HepG2 (cell line): ENCODE results near the gene SKIDA1. TPM values are rescaled to one million over a fixed set of nuclear protein-coding genes. Genes with fewer than 3 reads are reported as not detected.

Experiments used
- ARNTL ChIP-seq: sonication (generic); formaldehyde crosslinking; IDR thresholded peaks from 2 replicates; pipeline ENCODE4 v1.4.0; 2020; ENCODE audit warnings: mild to moderate bottlenecking, missing genetic modification reagents
- ATF2 ChIP-seq: sonication (generic); formaldehyde crosslinking; IDR thresholded peaks from 2 replicates; pipeline ENCODE4 v1.4.0; 2020; ENCODE audit warnings: missing genetic modification reagents
- ATF7-NPFF ChIP-seq: sonication (generic); formaldehyde crosslinking; IDR thresholded peaks from 2 replicates; pipeline ENCODE4 v1.8.1; 2023; ENCODE audit warnings: mild to moderate bottlenecking, low read depth, missing genetic modification reagents, moderate library complexity
- CBFB ChIP-seq: sonication (generic); formaldehyde crosslinking; IDR thresholded peaks from 2 replicates; pipeline ENCODE4 v1.4.0; 2020; ENCODE audit warnings: missing genetic modification reagents
- CREBL2 ChIP-seq: sonication (generic); formaldehyde crosslinking; IDR thresholded peaks from 2 replicates; pipeline ENCODE4 v1.8.1; 2023; ENCODE audit warnings: missing genetic modification reagents, mild to moderate bottlenecking, borderline replicate concordance
- DDIT3 ChIP-seq: sonication (generic); formaldehyde crosslinking; IDR thresholded peaks from 2 replicates; pipeline ENCODE4 v1.4.0; 2020; ENCODE audit warnings: mild to moderate bottlenecking, missing genetic modification reagents
- DPF2 ChIP-seq: sonication (generic); formaldehyde crosslinking; IDR thresholded peaks from 2 replicates; pipeline ENCODE4 v1.4.0; 2020; ENCODE audit warnings: mild to moderate bottlenecking, low read depth, missing genetic modification reagents, borderline replicate concordance
- FIP1L1 ChIP-seq: fragments of 200-400 bp; formaldehyde crosslinking; IDR thresholded peaks from 2 replicates; pipeline ENCODE4 v1.6.1; 2018; ENCODE audit warnings: low read depth, mild to moderate bottlenecking, low read length, moderate library complexity, borderline replicate concordance; ENCODE audit not compliant: insufficient read depth
- HDAC1 ChIP-seq: sonication (generic); formaldehyde crosslinking; IDR thresholded peaks from 2 replicates; pipeline ENCODE4 v1.5.1; 2020; ENCODE audit warnings: mild to moderate bottlenecking, missing genetic modification reagents
- HMG20A ChIP-seq: IDR thresholded peaks from 2 replicates; pipeline ENCODE4 v1.6.1; 2016; ENCODE audit warnings: borderline replicate concordance
- HNRNPH1 ChIP-seq: fragments of 200-400 bp; formaldehyde crosslinking; optimal IDR thresholded peaks from 2 replicates; pipeline ENCODE3; 2017; ENCODE audit warnings: mild to moderate bottlenecking, low read depth, low read length
- IKZF5 ChIP-seq: IDR thresholded peaks from 2 replicates; pipeline ENCODE4 v1.6.1; 2018; ENCODE audit warnings: missing genetic modification reagents, mild to moderate bottlenecking, missing compliant biosample characterization
- KDM3A ChIP-seq: IDR thresholded peaks from 2 replicates; pipeline ENCODE4 v1.6.1; 2018; ENCODE audit warnings: low read depth, missing compliant biosample characterization
- MAZ ChIP-seq, 2 experiments: sonication (generic) in 1 of 2; formaldehyde crosslinking in 1 of 2; IDR thresholded peaks; 2 replicates each; pipeline versions ENCODE4 v1.5.0 to v1.6.1; 2012 to 2020; ENCODE audit warnings: low read depth in 2 of 2, mild to moderate bottlenecking in 2 of 2, borderline replicate concordance in 1 of 2, improper control_type of control experiment in 1 of 2, low read length in 1 of 2, missing genetic modification reagents in 1 of 2, moderate library complexity in 1 of 2
- NFRKB ChIP-seq: fragments of 450-650 bp; IDR thresholded peaks from 2 replicates; pipeline ENCODE4 v1.6.1; 2017
- ZNF205 ChIP-seq: IDR thresholded peaks from 2 replicates; pipeline ENCODE4 v1.6.1; 2018; ENCODE audit warnings: missing biosample characterization, missing genetic modification reagents
- ZNF496 ChIP-seq: sonication (generic); formaldehyde crosslinking; IDR thresholded peaks from 2 replicates; pipeline ENCODE4 v1.8.1; 2023; ENCODE audit warnings: mild to moderate bottlenecking, moderate library complexity, missing genetic modification reagents; ENCODE audit not compliant: insufficient replicate concordance
- ZNF629 ChIP-seq: sonication (generic); formaldehyde crosslinking; conservative IDR thresholded peaks from 2 replicates; pipeline ENCODE4 v1.5.0; 2020; ENCODE audit warnings: missing genetic modification reagents
- ZNF740 ChIP-seq: sonication (generic); formaldehyde crosslinking; IDR thresholded peaks from 2 replicates; pipeline ENCODE4 v1.4.0; 2020; ENCODE audit warnings: missing genetic modification reagents
- ZNF83 ChIP-seq: sonication (generic); formaldehyde crosslinking; IDR thresholded peaks from 2 replicates; pipeline ENCODE4 v1.4.0; 2020; ENCODE audit warnings: missing genetic modification reagents, mild to moderate bottlenecking, borderline replicate concordance
- ZNF879 ChIP-seq: sonication (generic); formaldehyde crosslinking; IDR thresholded peaks from 2 replicates; pipeline ENCODE4 v1.8.1; 2023; ENCODE audit warnings: missing genetic modification reagents
- polyA plus RNA-seq, 8 experiments: library from polyadenylated mRNA; depleted of rRNA in 3 of 8; stranded (reverse) in 7 of 8; unstranded in 1 of 8; fragments of >200 nt; fragmentation: Illumina TruSeq in 4 of 8; extraction: Trizol in 4 of 8; gene quantifications; 2 replicates each; pipeline versions ENCODE4 v1.2.1 to v1.2.3, GENCODE V29; 2011 to 2016; ENCODE audit warnings: low read depth in 4 of 8, missing spikeins in 1 of 8, mixed read lengths in 1 of 8; ENCODE audit not compliant: insufficient read depth in 1 of 8
- total RNA-seq, 5 experiments: library from RNA; depleted of rRNA; stranded (reverse); fragments of >200 nt; fragmentation: Illumina TruSeq; extraction: Trizol; gene quantifications; 2 replicates each; pipeline ENCODE4 v1.2.3, GENCODE V29; 2016; ENCODE audit warnings: low read depth in 1 of 5

SKIDA1 gene
- total and polyA plus RNA-seq, 2 of the 13 experiments (the other 11 are each of a cell fraction or from before 2014, with no cell fraction given): 0.73 to 1.5 TPM

GRCh38 chr10:21533467-21534279 is 8.2 kb upstream of the SKIDA1 start, which contains the start of gene MLLT10 (continued):
- TF ChIP-seq DDIT3 (CRISPR knock-in tag) (no peak), ZNF496 (CRISPR knock-in tag) (no peak), MAZ (IDR thresholded peaks at IDR 0.05; ENCODE audit: borderline replicate concordance, low read depth, low read length) (peak; percentile 88), MAZ (CRISPR knock-in tag; IDR thresholded peaks at IDR 0.05; ENCODE audit: low read depth) (peak; percentile 99), ZNF83 (CRISPR knock-in tag) (no peak; the same call in 1 of the 2 replicates), NFRKB (peak; percentile 64; the same call in 1 of the 2 replicates), ZNF879 (CRISPR knock-in tag) (no peak), HDAC1 (CRISPR knock-in tag) (peak; percentile 61), ARNTL (peak; percentile 85), FIP1L1 (0 out of 2 replicates have a peak, but pooled peaks have one; percentile 41), ZNF740 (CRISPR knock-in tag) (peak; percentile 90; the same call in 1 of the 2 replicates), ATF2 (CRISPR knock-in tag) (0 out of 2 replicates have a peak, but pooled peaks have one; percentile 48), IKZF5 (peak; percentile 78), ZNF629 (CRISPR knock-in tag) (peak; percentile 72), CBFB (CRISPR knock-in tag) (peak; percentile 35), KDM3A (CRISPR knock-in tag) (0 out of 2 replicates have a peak, but pooled peaks have one; percentile 27), ATF7-NPFF (CRISPR knock-in tag) (peak; percentile 39), ZNF205 (peak; percentile 64; the same call in 1 of the 2 replicates), HMG20A (CRISPR knock-in tag) (0 out of 2 replicates have a peak, but pooled peaks have one; percentile 8), HNRNPH1 (peak; percentile 92), CREBL2 (CRISPR knock-in tag) (0 out of 2 replicates have a peak, but pooled peaks have one; percentile 33), DPF2 (CRISPR knock-in tag) (no peak)
